ENCODE measurements around the gene NKIRAS2. TPM values are rescaled to one million over a fixed set of nuclear protein-coding genes. Genes with fewer than 3 reads are reported as not detected.

The NKIRAS2 gene
- total and polyA plus RNA-seq, 2 of the 4 experiments (the other 2 are of a cell fraction), result 25.6 to 51.8 TPM

DNA sequence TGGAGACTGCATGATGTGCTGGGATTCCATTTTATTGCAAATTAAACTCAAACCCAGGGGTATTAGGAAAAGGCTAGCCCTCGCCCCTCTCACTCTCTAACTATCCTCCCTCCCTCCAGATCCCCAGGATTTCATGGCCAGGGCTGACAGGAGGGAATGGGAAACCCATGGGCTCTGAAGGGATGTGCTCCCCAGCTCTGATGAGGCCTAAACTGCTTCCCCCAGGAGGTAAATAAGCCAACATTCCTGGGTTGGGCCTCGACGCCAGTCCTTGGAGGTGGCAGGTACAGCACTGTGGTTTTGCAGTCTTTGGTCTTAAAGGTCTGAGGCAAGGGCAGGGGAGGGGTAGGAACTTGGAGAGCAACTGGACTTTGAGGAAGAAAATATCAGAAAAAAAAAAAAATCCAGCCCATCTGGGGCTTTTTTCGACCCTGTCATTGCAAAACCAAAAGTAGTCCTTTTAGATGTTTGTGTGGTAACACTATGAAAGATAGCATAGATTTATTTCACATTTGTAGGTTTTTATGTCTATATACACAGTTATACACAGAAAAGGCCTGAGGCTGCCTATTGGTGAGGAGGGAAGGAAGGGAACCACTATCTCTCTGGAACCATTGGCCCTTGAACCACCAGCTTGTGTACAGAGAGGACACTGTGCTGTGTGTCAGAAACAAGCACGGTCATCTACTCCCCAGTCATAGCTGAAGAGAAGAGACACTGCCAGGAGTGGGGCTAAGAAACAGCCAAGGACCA is 18.5 kb downstream of the NKIRAS2 start:
- no peak overlapping the region for H4K8ac ChIP-seq (ENCODE audit: low read depth in 2 of 2, low read length in 2 of 2)
- H2AK9ac ChIP-seq (replicated peaks; ENCODE audit: low read depth, low read length, poor library complexity), result no peak overlapping the region
- intact Hi-C loops (cut with micrococcal nuclease), result no loop called here
- ATAC-seq (ENCODE audit: low read depth) (no peak), DNase-seq (no peak)
- H3K14ac ChIP-seq (replicated peaks; ENCODE audit: low read depth, low read length), result no peak overlapping the region
- H2AFZ ChIP-seq (replicated peaks; ENCODE audit: low read length, poor library complexity), result no peak overlapping the region
- CTCF ChIA-PET, result no interaction called here
- no peak overlapping the region for H3K4me2 ChIP-seq (ENCODE audit: low read depth, low read length)
- no peak overlapping the region for H3K18ac ChIP-seq (ENCODE audit: low read depth, low read length)
- H3K27me3 ChIP-seq (ENCODE audit: control insufficient read depth, insufficient read depth, low read length), result peaks cover 44% of the 10 kb centered on the region
- no peak overlapping the region for H3K27ac ChIP-seq (ENCODE audit: insufficient read depth, low read length)
- POLR2A ChIA-PET (ENCODE audit: unreplicated experiment), result no interaction called here
- no TSS peak for BruUV-seq (replicated peaks)
- H3K56ac ChIP-seq (ENCODE audit: extremely low read depth, insufficient read depth, low read length), result no peak overlapping the region
- H3K36me3 ChIP-seq (ENCODE audit: control insufficient read depth, insufficient read depth, low read length), result no peaks in the 10 kb centered on the region
- H4K91ac ChIP-seq (ENCODE audit: insufficient read depth, low read depth, low read length), result no peak overlapping the region
- no peak overlapping the region for H2BK120ac ChIP-seq (ENCODE audit: low read depth, low read length)
- TF ChIP-seq MAFK (IDR thresholded peaks at IDR 0.05; ENCODE audit: low read depth, low read length), result no peak
- TF ChIP-seq NFE2L2 (IDR thresholded peaks at IDR 0.05; ENCODE audit: low read depth, low read length), result no peak
- TF ChIP-seq MAZ (IDR thresholded peaks at IDR 0.05; ENCODE audit: borderline replicate concordance, low read depth, low read length), result no peak
- TF ChIP-seq BHLHE40 (IDR thresholded peaks at IDR 0.05; ENCODE audit: low read depth, low read length), result no peak
- TF ChIP-seq MXI1 (IDR thresholded peaks at IDR 0.05; ENCODE audit: borderline replicate concordance, low read depth, low read length), result no peak
- TF ChIP-seq RFX5 (IDR thresholded peaks at IDR 0.05; ENCODE audit: low read depth, low read length), result no peak
- TF ChIP-seq CHD1 (IDR thresholded peaks at IDR 0.05; ENCODE audit: low read depth, low read length), result no peak
- no peak for TF ChIP-seq CTCF (conservative IDR thresholded peaks at IDR 0.05; ENCODE audit: low read depth, low read length)
- TF ChIP-seq SMC3 (IDR thresholded peaks at IDR 0.05; ENCODE audit: low read depth, low read length), result no peak
- no peak for TF ChIP-seq FOS (IDR thresholded peaks at IDR 0.05; ENCODE audit: low read depth, low read length)
- TF ChIP-seq CEBPB (IDR thresholded peaks at IDR 0.05; ENCODE audit: low read depth, low read length), result no peak
- TF ChIP-seq RAD21 (IDR thresholded peaks at IDR 0.05; ENCODE audit: low read length), result no peak
- dilution Hi-C loops (cut with HindIII; ENCODE audit: low sequenced_read_pairs, unreplicated experiment), result no loop called here
- no peak overlapping the region for H3K9ac ChIP-seq (ENCODE audit: low read depth, low read length)
- H3K4me1 ChIP-seq (ENCODE audit: control insufficient read depth, insufficient read depth, low read length), result no peaks in the 10 kb centered on the region
- no CpG with 5 or more reads among the region's 5 CpGs for WGBS, 2 experiments (ENCODE audit: extremely low coverage in 2 of 2, insufficient read length in 1 of 2)
- H3K4me3 ChIP-seq (ENCODE audit: insufficient read depth, low read depth, low read length), result no peak overlapping the region
- no peak overlapping the region for H2AK5ac ChIP-seq (ENCODE audit: low read depth, low read length)
- in situ Hi-C loops (cut with MboI; ENCODE audit: low sequenced_read_pairs), result no loop called here
- no peak overlapping the region for H2BK15ac ChIP-seq (ENCODE audit: low read depth, low read length)
- no peaks in the 10 kb centered on the region for H3K9me3 ChIP-seq (ENCODE audit: control insufficient read depth, insufficient read depth, low read length)
- H3K79me1 ChIP-seq (ENCODE audit: low read depth in 1 of 2, low read length in 2 of 2), result no peaks in the 10 kb centered on the region
- H3K9me1 ChIP-seq (ENCODE audit: insufficient read depth, low read length), result no peaks in the 10 kb centered on the region
- no peak overlapping the region for H3K4ac ChIP-seq (ENCODE audit: low read depth, low read length)
- H2BK20ac ChIP-seq (ENCODE audit: low read depth, low read length), result no peak overlapping the region
- H4K5ac ChIP-seq (ENCODE audit: low read depth, low read length), result no peak overlapping the region
- H2BK5ac ChIP-seq (ENCODE audit: low read depth, low read length, poor library complexity, severe bottlenecking), result no peak overlapping the region
- H3K23ac ChIP-seq (ENCODE audit: low read depth, low read length), result no peak overlapping the region
- no peaks in the 10 kb centered on the region for H4K20me1 ChIP-seq (ENCODE audit: insufficient read depth, low read length)
